Neural progenitor cell (in vitro differentiated cells): Measurements from ENCODE around the gene PNMA8C.

Source experiments
- CTCF ChIP-seq: fragments of 200-600 bp; sonication (generic); IDR thresholded peaks from 2 replicates; pipeline ENCODE4 v1.5.1; 2017; ENCODE audit warnings: antibody characterized with exemption, mild to moderate bottlenecking
- EZH2 ChIP-seq: fragments of 200-600 bp; sonication (generic); IDR thresholded peaks from 2 replicates; pipeline ENCODE4 v1.6.1; 2017; ENCODE audit warnings: antibody characterized with exemption, mild to moderate bottlenecking, moderate library complexity
- EZH2phosphoT487 ChIP-seq: fragments of 200-600 bp; sonication (generic); IDR thresholded peaks from 2 replicates; pipeline ENCODE4 v1.6.1; 2017; ENCODE audit warnings: antibody characterized with exemption

GRCh38 chr19:46380690-46381089, 48.0 kb downstream of the PNMA8C start:
- TF ChIP-seq EZH2 (no peak), CTCF (no peak), EZH2phosphoT487 (no peak)
